ENCODE results near the gene DPM3.
"Not testable (repeated sequence)": the region's sequence is repeated elsewhere in the genome, so short reads cannot be mapped to it uniquely, and the experiment has no call there.

DPM3 gene

DNA sequence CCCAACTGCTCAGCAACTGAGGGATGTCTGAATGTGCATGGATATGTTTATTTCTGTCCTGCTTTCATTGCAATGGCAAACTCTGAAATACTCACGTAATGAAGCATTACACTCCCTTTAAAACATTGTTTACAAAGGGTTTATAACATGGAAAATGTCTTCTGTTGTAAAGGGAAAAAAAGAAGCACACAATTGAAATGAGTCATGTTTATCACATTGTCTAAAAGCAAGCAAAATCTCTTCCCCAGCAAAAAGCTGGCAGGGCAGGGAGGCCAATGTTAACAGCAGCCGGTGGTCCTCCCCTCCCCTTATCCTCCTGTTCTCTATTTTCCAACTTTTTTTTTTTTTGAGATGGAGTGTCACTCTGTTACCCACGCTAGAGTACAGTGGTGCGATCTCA, 16.5 kb downstream of the DPM3 start:
- DNase-seq = no peak

DNA sequence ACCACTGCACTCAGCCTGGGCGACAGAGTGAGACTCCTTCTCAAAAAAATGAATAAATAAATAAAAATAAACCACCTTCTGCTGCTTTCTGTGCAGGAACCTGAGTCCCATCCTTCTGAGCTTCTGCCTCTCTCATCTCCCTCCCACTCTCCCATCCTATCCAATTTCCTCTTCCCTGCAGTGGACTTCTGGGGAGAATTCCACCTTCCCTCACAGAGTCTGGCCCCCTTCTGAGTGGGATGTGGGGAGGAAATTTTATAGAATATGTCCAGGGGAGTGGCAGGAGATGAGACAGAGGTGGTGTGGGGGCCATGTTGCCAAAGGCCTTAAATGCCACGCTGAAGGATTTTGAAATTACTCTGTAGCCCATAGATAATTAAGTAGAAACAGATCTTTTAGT, 18.0 kb downstream of the DPM3 start:
- no peak for DNase-seq

DNA sequence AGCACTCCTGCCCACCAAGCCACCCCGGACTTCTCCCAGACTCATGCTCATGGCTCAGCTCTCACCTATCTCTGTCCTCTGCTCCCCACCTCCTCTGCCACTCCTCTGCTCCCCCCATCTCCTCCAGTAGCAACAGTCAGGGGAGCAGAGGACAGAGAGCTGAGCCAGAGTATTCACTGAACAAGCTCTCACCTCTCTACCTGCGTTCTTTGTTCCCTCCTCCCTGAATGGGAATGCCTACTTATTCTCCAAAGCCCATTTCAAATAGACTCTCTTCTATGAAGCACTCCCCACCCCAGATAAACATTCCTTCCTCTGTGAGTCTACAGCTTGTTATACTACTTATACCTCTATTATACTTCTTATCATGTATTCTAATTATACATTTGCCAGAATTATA, 19.1 kb downstream of the DPM3 start:
- no peak for DNase-seq

DNA sequence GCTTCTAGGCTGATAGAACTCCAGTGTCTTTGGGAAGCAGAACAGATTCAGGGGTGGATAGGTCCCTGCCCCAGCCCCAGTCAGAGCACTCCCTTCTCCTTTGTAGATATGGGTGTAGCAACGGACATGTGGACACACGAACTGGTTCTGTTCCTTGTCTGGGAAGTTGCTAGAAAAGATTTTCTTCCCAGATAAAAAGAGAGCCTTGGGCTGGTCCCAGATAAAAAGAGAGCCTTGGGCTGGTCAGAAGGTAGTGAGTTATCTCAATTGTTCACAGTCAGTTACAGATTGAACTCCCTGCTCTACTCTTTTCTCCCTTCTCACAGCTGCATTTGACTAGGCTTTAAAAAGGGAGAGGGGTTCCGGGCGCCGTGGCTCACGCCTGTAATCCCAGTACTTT, 20.1 kb downstream of the DPM3 start:
- DNase-seq = no peak

DNA sequence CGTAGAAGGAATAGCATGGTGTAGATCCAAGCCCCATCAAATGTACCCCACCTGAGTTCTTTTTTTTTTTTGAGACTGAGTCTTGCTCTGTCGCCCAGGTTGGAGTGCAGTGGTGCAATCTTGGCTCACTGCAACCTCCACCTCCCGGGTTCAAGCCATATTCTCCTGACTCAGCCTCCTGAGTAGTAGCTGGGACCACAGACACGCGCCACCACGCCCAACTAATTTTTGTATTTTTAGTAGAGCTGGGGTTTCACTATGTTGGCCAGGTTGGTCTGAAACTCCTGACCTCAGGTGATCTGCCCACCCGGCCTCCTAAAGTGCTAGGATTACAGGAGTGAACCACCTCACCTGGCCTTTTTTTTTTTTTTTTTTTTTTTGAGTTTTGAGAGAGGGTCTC, 22.2 kb downstream of the DPM3 start:
- not testable (repeated sequence) for DNase-seq

DNA sequence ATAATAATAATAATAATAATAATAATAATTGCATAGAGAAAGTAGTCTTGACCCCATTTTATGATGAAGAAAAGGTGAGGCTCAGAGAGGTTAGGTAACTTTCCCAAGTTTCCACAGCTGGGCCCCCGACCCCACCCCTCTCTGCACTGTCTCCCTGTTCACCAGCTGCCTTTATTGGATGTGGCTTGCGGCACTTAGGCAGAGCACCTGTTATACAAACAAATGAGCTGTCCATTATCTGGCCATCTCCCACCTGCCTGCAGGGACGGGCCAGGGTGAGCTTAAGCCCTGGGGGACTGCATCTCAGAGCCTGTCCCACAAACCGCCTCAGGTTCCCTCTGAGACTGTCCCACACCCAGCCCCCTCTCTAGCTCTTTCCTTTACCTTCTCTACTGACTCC, 22.7 kb downstream of the DPM3 start:
- DNase-seq = no peak

DNA sequence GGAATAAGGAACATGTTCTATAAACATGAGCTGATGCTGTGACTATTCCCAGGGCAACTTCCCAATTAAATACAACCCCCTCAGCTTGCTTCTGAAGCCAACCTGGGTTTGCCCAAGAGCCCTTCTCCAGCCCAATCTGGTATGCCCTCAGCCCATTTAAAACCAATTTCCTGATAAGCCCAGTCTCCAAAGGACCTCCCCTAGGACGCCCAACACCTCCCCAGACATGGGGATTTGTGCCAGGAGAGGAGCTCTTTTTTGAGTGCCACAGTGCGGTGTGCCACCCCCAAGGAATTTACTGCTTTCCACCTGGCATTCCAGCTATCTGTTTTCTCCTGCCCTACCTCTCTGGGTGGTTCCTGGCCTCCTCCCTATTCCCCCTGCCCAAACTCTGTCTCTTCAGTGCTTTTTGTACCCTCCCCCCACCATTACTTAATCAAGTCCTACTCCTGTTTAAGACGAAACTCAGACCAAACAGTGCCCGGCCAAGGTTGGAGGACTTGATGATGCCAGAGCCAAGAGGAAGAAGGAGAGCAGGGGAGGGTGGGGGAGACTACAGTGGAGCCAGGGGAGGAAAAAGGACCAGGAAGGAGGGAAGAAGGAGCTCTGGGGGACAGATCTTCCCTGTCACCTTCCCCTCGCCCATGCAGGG, 24.1 kb downstream of the DPM3 start:
- no peak for DNase-seq

DNA sequence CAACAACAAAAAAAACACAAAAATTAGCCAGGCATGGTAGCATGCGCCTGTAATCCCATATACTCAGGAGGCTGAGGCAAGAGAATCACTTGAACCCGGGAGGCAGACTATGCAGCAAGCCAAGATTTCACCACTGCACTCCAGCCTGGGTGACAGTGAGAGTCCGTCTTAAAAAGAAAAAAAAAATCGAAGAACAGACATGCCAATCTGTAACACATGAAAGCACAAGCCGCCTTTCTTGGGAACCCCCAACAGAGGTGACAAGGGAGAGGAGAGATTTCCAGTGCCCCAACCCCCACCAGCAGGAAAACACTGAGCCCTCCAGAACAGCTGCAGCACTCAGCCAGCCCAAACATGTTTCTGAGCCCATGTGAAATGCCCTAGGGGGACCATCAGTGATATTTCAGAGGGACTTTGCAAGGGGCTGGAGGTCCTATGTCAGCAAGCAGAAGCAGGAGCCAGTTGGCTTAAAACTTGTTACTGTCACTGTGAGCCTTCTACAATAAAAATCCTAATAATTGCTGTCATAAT, 26.8 kb downstream of the DPM3 start:
- DNase-seq = no peak

DNA sequence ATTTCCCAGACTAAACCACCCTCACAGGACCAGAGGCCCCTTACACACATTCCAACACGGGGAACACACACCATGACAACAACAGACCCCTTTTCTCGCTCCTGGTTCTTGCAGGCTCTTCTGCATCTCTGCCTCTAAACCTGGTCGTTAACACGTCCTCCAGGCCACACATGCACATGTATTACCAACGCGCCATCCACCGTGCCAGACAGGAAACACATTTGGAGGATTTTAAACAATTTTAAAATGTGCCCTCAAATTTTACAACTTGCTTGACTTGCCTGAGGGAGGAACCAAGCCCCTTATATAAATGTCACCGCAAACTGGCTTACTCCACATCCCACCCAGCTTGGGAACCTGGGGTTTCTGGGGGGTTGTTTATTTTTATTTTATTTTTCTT, 29.5 kb downstream of the DPM3 start:
- DNase-seq = no peak

DNA sequence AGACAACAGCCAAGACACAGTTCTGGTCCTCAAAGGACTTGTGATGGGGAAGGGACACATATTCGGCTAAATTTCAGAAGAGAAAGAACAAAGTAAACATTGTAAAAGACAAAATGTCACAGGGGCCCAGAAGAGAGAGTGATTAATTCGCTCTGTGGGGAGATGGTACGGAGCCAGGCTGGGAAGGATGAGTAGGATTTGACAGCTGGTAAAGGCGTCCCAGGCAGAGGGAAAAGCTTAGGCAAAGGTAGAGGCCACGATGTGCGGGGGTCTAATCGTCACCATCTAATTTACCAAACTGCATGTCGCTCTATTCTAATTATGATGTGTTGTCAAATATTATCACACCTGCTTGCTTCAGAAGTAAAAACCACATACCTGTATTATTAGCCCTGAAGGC, 29.9 kb downstream of the DPM3 start:
- DNase-seq = no peak

DNA sequence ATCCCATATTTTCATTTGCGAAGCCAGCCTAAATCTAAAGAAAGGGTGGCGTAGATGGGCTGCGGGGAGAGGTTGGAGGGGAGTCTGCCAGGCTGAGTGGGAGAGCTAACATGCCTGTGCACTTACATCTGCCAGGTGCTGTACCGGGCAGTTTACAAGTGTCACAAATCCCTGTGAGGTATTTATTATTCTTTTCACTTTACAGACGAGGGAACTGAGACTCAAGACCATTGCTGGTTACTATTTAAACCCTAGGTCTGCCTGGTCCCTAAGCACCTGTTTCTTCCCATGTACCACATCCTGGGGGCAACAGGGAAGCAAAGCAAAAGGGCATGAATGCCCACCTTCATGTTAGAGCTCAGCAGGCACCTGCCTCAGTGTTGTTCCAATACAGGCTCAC, 32.0 kb downstream of the DPM3 start:
- DNase-seq = no peak

DNA sequence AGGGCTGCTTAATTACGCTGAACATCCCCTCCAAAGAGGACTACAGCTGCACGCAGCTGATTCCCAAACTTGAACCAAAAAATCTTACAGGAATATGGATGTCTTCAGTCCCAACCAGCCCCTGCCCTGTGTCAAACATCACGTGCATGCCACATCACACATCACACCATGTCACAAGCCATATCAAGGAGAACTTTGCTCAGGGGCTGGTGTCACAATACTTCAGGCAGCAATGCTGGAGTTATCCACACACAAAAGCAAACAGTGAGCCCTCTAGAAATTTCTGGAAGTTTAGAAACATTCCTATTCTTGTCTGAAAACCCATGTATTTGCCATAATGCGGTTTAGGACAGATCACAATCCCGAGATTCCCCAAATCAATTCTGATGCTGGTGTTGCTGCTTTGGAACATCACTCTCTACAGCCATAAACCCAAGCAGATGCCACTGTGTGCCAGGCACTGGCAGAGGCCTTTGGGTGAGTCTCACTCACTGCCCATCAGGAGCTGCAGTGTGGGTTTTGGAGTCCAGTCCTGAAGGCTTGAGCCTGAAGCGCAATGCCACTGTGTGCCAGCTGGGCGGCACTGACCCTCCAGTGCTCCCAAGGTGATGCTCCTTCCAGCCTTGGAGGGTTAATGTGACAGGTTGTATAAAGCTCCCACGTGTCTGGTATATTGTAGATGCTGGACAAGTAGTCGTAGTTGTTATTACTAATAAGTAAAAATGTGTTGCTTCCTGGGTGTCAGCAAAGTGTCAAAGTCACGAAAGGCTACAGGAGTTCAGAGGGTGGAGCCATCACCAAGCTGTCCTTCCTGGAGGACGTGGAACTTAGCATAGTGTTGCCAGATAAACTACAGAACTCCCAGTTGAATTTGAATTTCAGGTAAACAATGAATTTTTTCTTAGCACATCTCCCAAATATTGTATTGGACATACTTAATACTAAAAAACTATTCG, 32.7 kb downstream of the DPM3 start:
- no peak for DNase-seq

DNA sequence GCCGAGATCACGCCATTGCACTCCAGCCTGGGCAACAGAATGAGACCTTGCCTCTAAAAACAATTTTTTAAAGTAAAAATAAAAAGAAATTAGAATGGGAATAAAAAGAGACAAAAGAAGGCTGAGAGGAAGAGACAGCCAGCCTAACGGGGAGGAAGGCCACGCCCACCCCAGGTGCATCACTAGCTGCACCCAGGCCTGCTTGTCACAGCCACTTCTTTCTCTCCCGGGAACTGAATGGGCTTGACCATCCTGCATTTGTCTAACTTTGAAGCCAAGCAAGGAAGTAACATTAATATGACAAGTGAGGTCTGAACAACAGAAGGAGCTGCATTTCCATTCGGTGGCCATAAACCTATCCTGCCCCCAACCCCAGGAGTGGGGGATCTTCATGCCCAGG, 33.5 kb downstream of the DPM3 start:
- DNase-seq = no peak

DNA sequence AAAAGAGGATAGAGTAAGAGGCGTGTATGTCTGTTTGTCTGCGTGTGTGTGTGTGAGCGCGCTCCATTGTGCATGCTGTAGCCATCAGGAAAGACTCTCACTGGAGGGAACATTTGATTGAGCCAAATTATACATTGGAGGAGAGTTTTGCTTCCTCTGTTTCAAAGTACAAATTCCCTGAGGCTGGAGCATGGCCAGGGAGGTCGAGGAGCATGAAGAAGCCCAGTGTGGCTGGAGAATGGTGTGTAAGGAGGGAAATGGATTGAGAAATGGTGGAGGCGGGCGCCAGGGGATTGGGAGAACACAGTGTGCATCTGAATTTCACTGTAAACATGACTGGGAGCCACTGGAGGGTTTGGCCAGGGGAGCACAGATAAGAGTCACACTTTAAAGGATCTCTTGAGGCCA, 34.7 kb downstream of the DPM3 start:
- DNase-seq = no peak

DNA sequence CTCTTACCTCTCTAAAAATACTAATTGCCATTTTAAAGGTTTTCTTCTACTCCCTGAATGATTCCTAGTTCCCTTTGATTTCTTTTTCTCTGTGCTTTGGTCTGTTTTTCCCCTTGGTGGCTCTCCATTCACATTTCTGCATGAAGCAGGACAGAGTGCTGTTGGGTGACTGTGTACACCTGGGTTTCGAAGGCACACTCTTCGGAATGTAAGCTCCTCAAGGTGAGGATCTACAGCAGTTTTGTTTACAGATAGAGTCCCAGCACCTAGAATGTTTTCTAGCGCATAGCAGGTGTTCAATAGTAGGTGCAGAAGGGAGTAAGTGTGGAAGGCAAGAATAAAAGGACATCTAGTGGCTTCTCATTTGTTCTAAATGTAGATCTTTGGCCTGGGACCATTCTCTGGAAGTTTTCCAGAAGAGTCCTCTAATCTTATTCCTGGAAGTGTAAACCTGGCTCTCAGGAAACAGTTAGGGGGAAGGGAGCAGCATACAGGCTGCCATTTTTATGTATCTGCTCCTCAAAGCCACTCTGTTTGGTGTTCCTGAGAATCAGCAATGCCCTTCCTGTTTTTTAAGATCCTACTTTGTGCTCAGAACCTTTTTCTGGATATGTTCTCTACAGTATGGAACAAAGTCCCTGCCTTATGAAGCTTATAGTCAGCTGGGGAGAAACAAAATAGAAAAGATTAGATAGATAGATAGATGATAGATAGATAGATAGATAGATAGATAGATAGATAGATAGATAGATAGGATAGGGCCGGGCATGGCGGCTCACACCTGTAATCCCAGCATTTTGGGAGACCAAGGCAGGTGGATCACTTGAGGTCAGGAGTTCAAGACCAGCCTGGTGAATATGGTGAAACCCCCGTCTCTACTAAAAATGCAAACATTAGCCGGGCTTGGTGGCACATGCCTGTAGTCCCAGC, 35.5 kb downstream of the DPM3 start:
- DNase-seq = no peak

DNA sequence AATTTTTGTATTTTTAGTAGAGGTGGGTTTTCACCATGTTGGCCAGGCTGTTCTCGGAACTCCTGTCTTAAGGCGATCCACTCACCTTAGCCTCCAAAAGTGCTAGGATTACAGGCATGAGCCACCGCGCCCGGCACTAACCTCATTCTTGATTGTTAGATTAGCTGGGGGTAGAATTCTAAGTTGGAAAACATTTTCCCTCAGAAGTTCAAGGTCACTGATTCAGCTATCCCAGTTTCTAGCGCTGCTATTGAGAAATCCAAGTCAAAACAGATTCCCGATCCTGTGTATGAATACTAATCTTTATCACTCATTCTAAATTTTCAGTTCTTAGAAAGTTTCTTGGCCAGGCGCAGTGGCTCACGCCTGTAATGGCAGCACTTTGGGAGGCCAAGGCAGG, 37.0 kb downstream of the DPM3 start:
- DNase-seq = no peak

DNA sequence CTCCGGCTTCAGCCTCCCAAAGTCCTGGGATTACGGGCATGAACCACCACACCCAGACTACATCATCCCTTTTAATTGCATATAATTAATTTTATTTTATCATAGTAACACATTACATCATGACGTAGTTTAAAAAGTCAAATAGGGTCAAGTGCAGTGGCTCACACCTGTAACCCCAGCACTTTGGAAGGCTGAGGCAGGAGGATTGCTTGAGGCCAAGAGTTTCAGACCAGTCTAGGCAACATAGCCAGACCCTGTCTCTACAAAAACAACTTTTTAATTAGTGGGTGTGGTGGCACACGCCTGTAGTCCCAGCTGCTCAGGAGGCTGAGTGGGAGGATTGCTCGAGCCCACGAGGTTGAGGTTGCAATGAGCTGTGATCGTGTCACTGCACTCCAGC, 41.0 kb downstream of the DPM3 start:
- DNase-seq = no peak

DNA sequence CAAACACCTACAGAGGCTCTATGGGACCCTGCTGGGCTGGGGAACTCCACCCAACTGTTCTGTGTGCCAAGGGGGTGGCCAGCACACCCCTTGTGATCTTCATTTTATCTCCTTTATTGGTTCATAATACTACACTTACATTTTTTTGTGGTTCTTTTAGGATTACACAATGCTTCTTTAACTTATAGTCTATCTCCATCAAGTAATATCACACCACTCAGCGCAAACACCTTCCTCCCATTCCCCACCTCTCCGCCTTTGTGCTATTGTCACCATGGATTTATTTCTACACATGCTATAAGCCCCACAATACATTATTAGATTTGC, 45.7 kb downstream of the DPM3 start:
- DNase-seq = no peak

DNA sequence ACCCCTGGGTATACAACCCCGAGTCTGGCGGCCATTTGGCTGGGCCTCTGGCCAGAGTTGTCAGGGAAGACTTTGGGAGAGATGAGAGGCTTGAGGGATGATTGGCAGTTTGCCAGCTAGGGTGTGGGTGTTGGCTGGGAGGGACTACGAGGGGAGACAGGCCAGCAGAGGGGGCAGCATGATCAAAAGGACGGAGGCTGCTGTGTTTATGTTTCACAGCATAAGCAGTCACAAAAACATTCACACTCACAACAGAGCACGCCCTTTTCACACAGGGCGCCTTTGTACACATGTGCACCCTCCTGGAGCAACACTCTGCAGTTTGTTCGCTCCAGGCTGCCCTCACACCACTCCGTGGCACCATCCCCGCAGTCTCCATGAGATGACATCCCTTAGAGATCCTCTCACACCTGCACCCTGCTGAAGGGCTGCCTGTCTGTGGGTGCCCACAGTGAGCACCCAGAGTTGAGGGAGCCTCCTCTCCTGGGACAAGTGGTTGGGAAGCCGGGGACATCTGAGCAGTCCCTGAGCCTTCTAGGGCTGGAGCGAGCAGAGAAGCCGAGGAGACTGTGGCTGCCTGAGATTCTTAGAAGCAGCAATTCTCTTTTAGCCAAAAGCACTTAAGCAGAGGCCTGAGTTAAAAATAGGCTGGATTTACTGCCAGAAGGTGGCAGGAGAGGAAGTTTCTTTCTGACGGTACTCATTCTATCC, 46.3 kb downstream of the DPM3 start:
- DNase-seq = no peak

DNA sequence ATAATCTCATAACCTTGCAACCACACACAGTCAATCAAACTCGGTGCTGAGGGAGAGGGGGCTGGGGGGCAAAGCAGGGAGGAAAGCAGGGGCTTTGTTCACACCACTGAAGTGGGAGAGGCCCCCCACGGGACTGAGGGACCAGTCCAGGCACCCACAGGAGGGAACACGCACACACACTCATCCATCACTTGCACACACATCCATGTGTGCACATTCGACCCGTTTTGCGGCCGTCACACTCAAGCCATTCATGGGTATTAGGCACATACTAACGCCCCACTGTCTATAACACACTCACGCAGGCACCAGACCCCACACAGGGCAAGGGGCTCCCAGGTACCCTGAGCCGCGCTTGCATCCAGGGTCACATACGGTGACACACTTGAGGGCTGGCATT, 47.7 kb downstream of the DPM3 start:
- no peak for DNase-seq

DNA sequence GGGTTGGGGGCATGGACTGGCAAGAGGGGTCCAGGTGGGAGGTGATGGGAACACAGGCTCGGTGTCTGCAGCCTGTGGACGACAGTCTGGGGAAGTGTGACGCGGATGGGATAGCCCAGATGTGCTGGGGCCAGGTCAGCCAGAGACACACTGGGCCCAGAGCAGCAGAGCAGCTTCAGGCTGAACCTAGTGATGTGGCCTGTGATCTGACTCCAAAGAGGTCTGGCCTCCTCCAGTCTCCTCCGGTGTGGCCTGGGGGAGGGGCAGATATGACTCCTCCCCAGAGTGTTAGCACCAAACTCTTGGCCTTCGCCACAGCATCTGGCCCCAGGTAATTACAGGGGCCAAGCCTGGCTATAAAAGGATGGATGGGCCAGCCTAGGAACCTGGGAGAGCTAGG, 48.2 kb downstream of the DPM3 start:
- no peak for DNase-seq

All from suppressor macrophage treated with lipopolysaccharide for 4 hours (primary cell).